GM12864 (cell line): ENCODE measurements around the gene GPR137.

ENCODE experiments used
- DNase-seq: peaks from one replicate; pipeline ENCODE4 v3.0.0-alpha.2; 2011; ENCODE audit warnings: low read depth
- H3K4me3 ChIP-seq: 2 replicates; pipeline ENCODE4 v1.5.1; 2011; ENCODE audit warnings: mild to moderate bottlenecking, low read depth, low read length, control low read depth
- CTCF ChIP-seq: IDR thresholded peaks from 2 replicates; pipeline ENCODE4 v1.5.1; 2011; ENCODE audit warnings: low read depth, mild to moderate bottlenecking, moderate library complexity, low read length, control low read depth, inconsistent platforms; ENCODE audit errors: missing control alignments

Gene GPR137

DNA sequence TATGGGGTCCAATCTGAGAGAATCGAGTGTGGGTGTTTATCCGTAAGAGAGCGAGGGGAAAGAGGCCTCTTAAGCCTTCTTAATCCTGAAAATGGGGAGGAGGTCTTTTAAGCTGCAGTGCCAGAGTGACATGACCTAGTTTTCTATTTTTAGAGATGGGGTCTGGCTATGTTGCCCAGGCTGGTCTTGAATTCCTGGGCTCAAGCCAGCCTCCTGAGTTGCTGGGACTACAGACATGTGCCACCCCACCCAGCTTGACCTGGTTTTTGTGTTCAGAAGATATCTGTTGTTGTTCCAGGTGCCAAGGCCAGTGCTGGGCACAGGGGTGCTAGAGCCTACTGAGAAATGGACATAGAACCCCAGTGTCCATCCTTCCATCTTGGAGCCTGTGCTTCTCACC, 2.6 kb upstream of the GPR137 start:
- no peak overlapping the region for H3K4me3 ChIP-seq

GRCh38 chr11:64284048-64284961, 1.3 kb upstream of the GPR137 start, which contains the start of gene BAD:
BAD (minus strand) TSS chr11:64284665; CDS start chr11:64284368, 297 bp downstream.
- TF ChIP-seq CTCF, result no peak
- H3K4me3 ChIP-seq, result peak within 1 kb of the TSS; percentile 71
- no peak for DNase-seq

More for the DNA sequence above, 2.6 kb upstream of the GPR137 start:
- no peak for TF ChIP-seq CTCF
- no peak for DNase-seq

- peak overlapping the region; percentile 71 for H3K4me3 ChIP-seq
- DNase-seq, result no peak
- TF ChIP-seq CTCF, result peak; percentile 21
These were observed 495 bp downstream of the GPR137 start for GRCh38 chr11:64285885-64286800.

GRCh38 chr11:64286801-64287159, 1.1 kb downstream of the GPR137 start:
- DNase-seq, result no peak
- TF ChIP-seq CTCF, result no peak
- H3K4me3 ChIP-seq, result no peak overlapping the region

- DNase-seq, result no peak
- no peak for TF ChIP-seq CTCF
- no peak overlapping the region for H3K4me3 ChIP-seq
These were observed 2.2 kb downstream of the GPR137 start for GRCh38 chr11:64287676-64288352.

- no peak for DNase-seq
- no peak overlapping the region for H3K4me3 ChIP-seq
- TF ChIP-seq CTCF, result no peak
These were observed 2.7 kb downstream of the GPR137 start for GRCh38 chr11:64288353-64288750.
